AG04450 (cell line): Measurements from ENCODE around the gene BAHCC1. TPM values are rescaled to one million over a fixed set of nuclear protein-coding genes. Genes with fewer than 3 reads are reported as not detected.

Experiments
- CTCF ChIA-PET: fragments of 300-600, 350-600 bp; formaldehyde crosslinking; extraction: SDS; loops from one replicate; lab custom pipeline; 2022; ENCODE audit warnings: antibody characterized with exemption, inconsistent platforms; lab: Charles Lee
- POLR2A ChIA-PET: fragments of 350-600 bp; formaldehyde crosslinking; extraction: SDS; loops from one replicate; lab custom pipeline; 2021; ENCODE audit warnings: antibody characterized with exemption, inconsistent platforms; lab: Yijun Ruan, JAX
- DNase-seq: peaks from one replicate; pipeline ENCODE4 v3.0.0-alpha.2; 2011; ENCODE audit warnings: low read depth, low spot score
- H3K27ac ChIP-seq: one replicate; pipeline ENCODE4 v1.5.1; 2012; ENCODE audit warnings: low read depth, low read length, control low read depth
- H3K27me3 ChIP-seq: one replicate; pipeline ENCODE4 v1.6.0; 2012; ENCODE audit warnings: low read length; ENCODE audit not compliant: control insufficient read depth, insufficient read depth
- H3K4me3 ChIP-seq: 2 replicates; pipeline ENCODE4 v1.5.1; 2011; ENCODE audit warnings: mild to moderate bottlenecking, low read depth, low read length, control low read depth
- H3K9me3 ChIP-seq: 2 replicates; pipeline ENCODE4 v1.5.1; 2012; ENCODE audit warnings: low read length; ENCODE audit not compliant: control insufficient read depth, insufficient read depth
- CTCF ChIP-seq: IDR thresholded peaks from 2 replicates; pipeline ENCODE4 v1.5.1; 2011; ENCODE audit warnings: low read depth, low read length, control low read depth, inconsistent platforms
- polyA plus RNA-seq: library from polyadenylated mRNA; depleted of rRNA; stranded (reverse); fragments of >200 nt; gene quantifications from 2 replicates; pipeline ENCODE4 v1.2.3, GENCODE V29; 2011

BAHCC1 gene
- polyA plus RNA-seq, 1 experiment, result 1.3 TPM

GRCh38 chr17:81401723-81402529, 6.7 kb downstream of the BAHCC1 start:
- H3K4me3 ChIP-seq, result no peak overlapping the region
- POLR2A ChIA-PET, result no interaction called here

GRCh38 chr17:81402530-81402941, 7.3 kb downstream of the BAHCC1 start:
- POLR2A ChIA-PET, result interaction anchor here (1.2 kb wide), 1 partner anchor 16 kb away, joined by 5 read pairs; no protein-coding TSS in a partner anchor
- H3K27me3 ChIP-seq, result no peaks in the 10 kb centered on the region
- no peak overlapping the region for H3K27ac ChIP-seq
- TF ChIP-seq CTCF, result no peak
- no peak overlapping the region for H3K4me3 ChIP-seq
- CTCF ChIA-PET, result interaction anchor here (0.9 to 1.8 kb wide), 2 partner anchors 82 to 148 kb away, joined by 3 to 10 read pairs; no protein-coding TSS in a partner anchor
- no peaks in the 10 kb centered on the region for H3K9me3 ChIP-seq
- no peak for DNase-seq

More at GRCh38 chr17:81401723-81402529, 6.7 kb downstream of the BAHCC1 start:
- no peak for DNase-seq
- CTCF ChIA-PET, result interaction anchor here (0.9 to 1.8 kb wide), 2 partner anchors 82 to 147 kb away, joined by 3 to 10 read pairs; no protein-coding TSS in a partner anchor
- Histone ChIP-seq H3K9me3 (no peaks in the 10 kb centered on the region), H3K27me3 (no peaks in the 10 kb centered on the region), H3K27ac (no peak overlapping the region)
- peak; percentile 30; the same call in 1 of the 2 replicates for TF ChIP-seq CTCF

GRCh38 chr17:81402981-81403467, 7.8 kb downstream of the BAHCC1 start:
- TF ChIP-seq CTCF, result peak; percentile 36
- POLR2A ChIA-PET, result interaction anchor here (1.2 to 1.5 kb wide), 3 partner anchors 9 to 15 kb away, joined by 3 to 13 read pairs (median 5); partner anchors contain the start of gene BAHCC1
- CTCF ChIA-PET, result interaction anchor here (1.8 kb wide), 1 partner anchor 81 kb away, joined by 10 read pairs; no protein-coding TSS in a partner anchor
- H3K27me3 ChIP-seq, result no peaks in the 10 kb centered on the region
- H3K4me3 ChIP-seq, result no peak overlapping the region
- no peak for DNase-seq
- peak overlapping the region; percentile 34 for H3K27ac ChIP-seq
- H3K9me3 ChIP-seq, result no peaks in the 10 kb centered on the region

- H3K27me3 ChIP-seq, result no peaks in the 10 kb centered on the region
- no peak for DNase-seq
- ChIA-PET CTCF (interaction anchor here (0.8 kb wide), 1 partner anchor 26 kb away, joined by 5 read pairs; no protein-coding TSS in a partner anchor), POLR2A (interaction anchor here (0.9 to 1.5 kb wide), 4 partner anchors 10 to 26 kb away, joined by 3 to 13 read pairs (median 4); partner anchors contain the start of gene BAHCC1)
- H3K4me3 ChIP-seq, result peak overlapping the region; percentile 32
- peak overlapping the region; percentile 52 for H3K27ac ChIP-seq
- H3K9me3 ChIP-seq, result no peaks in the 10 kb centered on the region
- no peak for TF ChIP-seq CTCF
Measured at GRCh38 chr17:81403671-81404534, 8.6 kb downstream of the BAHCC1 start.
